NB4 (cell line): ENCODE results near the gene CLNK.

Experiments
- DNase-seq: peaks from one replicate; pipeline ENCODE4 v3.0.0; 2010; ENCODE audit warnings: low read depth
- H3K4me3 ChIP-seq: one replicate; pipeline ENCODE4 v1.5.1; 2011; ENCODE audit warnings: mild to moderate bottlenecking, low read depth, low read length, moderate library complexity
- CTCF ChIP-seq: IDR thresholded peaks from one replicate; pipeline ENCODE4 v1.5.1; 2012; ENCODE audit warnings: low read depth, low read length
- MAX ChIP-seq: IDR thresholded peaks from 2 replicates; pipeline ENCODE4 v1.6.1; 2011; ENCODE audit warnings: low read depth, low read length
- MYC ChIP-seq: IDR thresholded peaks from 2 replicates; pipeline ENCODE4 v1.6.1; 2011; ENCODE audit warnings: low read depth, low read length
- POLR2A ChIP-seq: IDR thresholded peaks from 2 replicates; pipeline ENCODE4 v1.6.1; 2011; ENCODE audit warnings: mild to moderate bottlenecking; ENCODE audit not compliant: insufficient read length; ENCODE audit errors: extremely low read depth

The CLNK gene

GRCh38 chr4:10643600-10644425 lies 40.8 kb downstream of the CLNK start:
- H3K4me3 ChIP-seq, result no peak overlapping the region
- DNase-seq, result no peak
- TF ChIP-seq MAX (no peak), MYC (no peak), POLR2A (no peak), CTCF (no peak)

GRCh38 chr4:10640561-10641201 lies 43.9 kb downstream of the CLNK start:
- TF ChIP-seq MAX, result no peak
- TF ChIP-seq CTCF, result no peak
- no peak for TF ChIP-seq MYC
- no peak for TF ChIP-seq POLR2A
- DNase-seq, result no peak
- H3K4me3 ChIP-seq, result no peak overlapping the region

- TF ChIP-seq MAX, result no peak
- TF ChIP-seq MYC, result no peak
- TF ChIP-seq CTCF, result no peak
- no peak for TF ChIP-seq POLR2A
- no peak for DNase-seq
- H3K4me3 ChIP-seq, result no peak overlapping the region
These were observed 44.9 kb downstream of the CLNK start for GRCh38 chr4:10639664-10640063.

GRCh38 chr4:10639100-10639499 lies 45.5 kb downstream of the CLNK start:
- no peak overlapping the region for H3K4me3 ChIP-seq
- no peak for TF ChIP-seq MAX
- no peak for TF ChIP-seq CTCF
- TF ChIP-seq POLR2A, result no peak
- TF ChIP-seq MYC, result no peak
- DNase-seq, result no peak

GRCh38 chr4:10635091-10635490 lies 49.5 kb downstream of the CLNK start:
- TF ChIP-seq CTCF (no peak), MYC (no peak), MAX (no peak), POLR2A (no peak)
- H3K4me3 ChIP-seq, result no peak overlapping the region
- DNase-seq, result no peak
